GM18519 (cell line): ENCODE data around the gene EFEMP1.

Source experiments
- ATAC-seq: cut with Tn5 transposase; IDR thresholded peaks from one replicate; pipeline ENCODE4 v1.9.1; 2021; ENCODE audit warnings: mild to moderate bottlenecking, moderate library complexity; ENCODE audit not compliant: unreplicated experiment, low FRiP score

EFEMP1 gene

GRCh38 chr2:55874338-55874737, 49.2 kb downstream of the EFEMP1 start:
- ATAC-seq = no peak

GRCh38 chr2:55871637-55872036, 51.9 kb downstream of the EFEMP1 start:
- peak; percentile 33 for ATAC-seq

- ATAC-seq = no peak
Observed at GRCh38 chr2:55869637-55870325, 53.8 kb downstream of the EFEMP1 start.

GRCh38 chr2:55865096-55865835, 58.3 kb downstream of the EFEMP1 start:
- ATAC-seq = no peak

GRCh38 chr2:55864351-55865084, 59.1 kb downstream of the EFEMP1 start:
- no peak for ATAC-seq

GRCh38 chr2:55862673-55863390, 60.8 kb downstream of the EFEMP1 start:
- ATAC-seq = no peak

GRCh38 chr2:55862246-55862645, 61.3 kb downstream of the EFEMP1 start:
- ATAC-seq = no peak

- ATAC-seq = no peak
Observed at GRCh38 chr2:55861733-55862132, 61.8 kb downstream of the EFEMP1 start.

- no peak for ATAC-seq
Observed at GRCh38 chr2:55860832-55861231, 62.8 kb downstream of the EFEMP1 start.

GRCh38 chr2:55859875-55860274, 63.7 kb downstream of the EFEMP1 start:
- no peak for ATAC-seq

- ATAC-seq = no peak
Observed at GRCh38 chr2:55857766-55858165, 65.8 kb downstream of the EFEMP1 start.

- ATAC-seq = no peak
Observed at GRCh38 chr2:55856936-55857335, 66.6 kb downstream of the EFEMP1 start.

- ATAC-seq = no peak
Observed at GRCh38 chr2:55848096-55848495, 75.5 kb downstream of the EFEMP1 start.

- no peak for ATAC-seq
Observed at GRCh38 chr2:55846426-55846825, 77.2 kb downstream of the EFEMP1 start.

- ATAC-seq = no peak
Observed at GRCh38 chr2:55844986-55845385, 78.6 kb downstream of the EFEMP1 start.

GRCh38 chr2:55843994-55844345, 79.6 kb downstream of the EFEMP1 start:
- no peak for ATAC-seq

- no peak for ATAC-seq
Observed at GRCh38 chr2:55843096-55843993, 80.2 kb downstream of the EFEMP1 start.

- no peak for ATAC-seq
Observed at GRCh38 chr2:55842046-55842445, 81.5 kb downstream of the EFEMP1 start.

- no peak for ATAC-seq
Observed at GRCh38 chr2:55840460-55840859, 83.1 kb downstream of the EFEMP1 start.
